Small intestine (tissue), 7 donors: ENCODE data around the gene AFF3. TPM values are rescaled to one million over a fixed set of nuclear protein-coding genes. Genes with fewer than 3 reads are reported as not detected.
"Not testable (repeated sequence)": the region's sequence is repeated elsewhere in the genome, so short reads cannot be mapped to it uniquely, and the experiment has no call there.

Source experiments
- DNase-seq, 2 donors: peaks; one replicate each; pipeline versions ENCODE4 v3.0.0 to v3.0.0-alpha.2; 2013
- FAIRE-seq: peaks from 2 replicates; lab custom pipeline; 2012; peaks lifted over from hg19 to GRCh38; lab: Jason Lieb, UNC
- H3K27ac ChIP-seq, 3 donors: one replicate each; pipeline ENCODE4 v1.5.1; 2013; ENCODE audit warnings: low read length in 2 of 3, mild to moderate bottlenecking in 2 of 3, control low read depth in 1 of 3, inconsistent platforms in 1 of 3, low read depth in 1 of 3, moderate library complexity in 1 of 3
- H3K27me3 ChIP-seq, 3 donors: one replicate each; pipeline ENCODE4 v1.6.1; 2013; ENCODE audit warnings: low read length in 3 of 3, inconsistent platforms in 1 of 3; ENCODE audit not compliant: control insufficient read depth in 3 of 3, insufficient read depth in 3 of 3
- H3K36me3 ChIP-seq, 3 donors: one replicate each; pipeline ENCODE4 v1.6.1; 2013; ENCODE audit warnings: low read length in 3 of 3, inconsistent platforms in 1 of 3, low read depth in 1 of 3, mild to moderate bottlenecking in 1 of 3, moderate library complexity in 1 of 3; ENCODE audit not compliant: control insufficient read depth in 3 of 3, insufficient read depth in 2 of 3
- H3K4me1 ChIP-seq, 3 donors: one replicate each; pipeline ENCODE4 v1.6.1; 2013; ENCODE audit warnings: low read length in 2 of 3, inconsistent platforms in 1 of 3, low read depth in 1 of 3, mild to moderate bottlenecking in 1 of 3, moderate library complexity in 1 of 3; ENCODE audit not compliant: control insufficient read depth in 3 of 3, insufficient read depth in 2 of 3
- H3K4me3 ChIP-seq, 3 donors: one replicate each; pipeline ENCODE4 v1.5.1; 2013; ENCODE audit warnings: low read length in 3 of 3, control low read depth in 1 of 3, inconsistent platforms in 1 of 3, low read depth in 1 of 3, mild to moderate bottlenecking in 1 of 3, moderate library complexity in 1 of 3
- H3K9me3 ChIP-seq, 2 donors: one replicate each; pipeline ENCODE4 v1.6.1; 2013; ENCODE audit warnings: low read depth in 1 of 2, low read length in 1 of 2; ENCODE audit not compliant: control insufficient read depth in 2 of 2, insufficient read depth in 1 of 2
- WGBS, 3 donors: extraction: QIAGEN DNeasy Blood & Tissue Kit; methylation state at CpG; one replicate each; pipeline ENCODE4 v1.1.7; 2013; 5-methylcytosine and 5-hydroxymethylcytosine counted together
- polyA plus RNA-seq, 4 donors: library from polyadenylated mRNA; stranded (reverse) in 3 of 4; unstranded in 1 of 4; fragments of 200-250 nt in 3 of 4; fragments of 120-200 nt in 1 of 4; gene quantifications; one replicate each; pipeline versions ENCODE4 v1.2.1 to v1.2.3, GENCODE V29; 2013
- donor health status: healthy with polysubstance abuse.
- donor health status: control.
- donor health status: control.
- donor health status: Bipolar disorder and iron deficiency.
- donor health status: healthy.

AFF3 gene
- polyA plus RNA-seq, 4 donors: 0.27 to 3.2 (median 0.92) TPM; not detected in 1

- H3K27ac ChIP-seq: no peak overlapping the region
- FAIRE-seq: no peak
- no peaks in the 10 kb centered on the region for H3K9me3 ChIP-seq
Measured at GRCh38 chr2:100163605-100164004, 21.2 kb upstream of the AFF3 start.

GRCh38 chr2:100161945-100162620 lies 19.7 kb upstream of the AFF3 start:
- Histone ChIP-seq H3K27ac (no peak overlapping the region), H3K9me3 (no peaks in the 10 kb centered on the region), H3K36me3 (no peaks in the 10 kb centered on the region), H3K27me3 (no peaks in the 10 kb centered on the region), H3K4me1 (no peaks in the 10 kb centered on the region), H3K4me3 (no peak overlapping the region)
- FAIRE-seq (no peak), DNase-seq (no peak)

More at GRCh38 chr2:100163605-100164004, 21.2 kb upstream of the AFF3 start:
- no peaks in the 10 kb centered on the region for H3K4me1 ChIP-seq
- H3K36me3 ChIP-seq: no peaks in the 10 kb centered on the region
- H3K27me3 ChIP-seq: no peaks in the 10 kb centered on the region
- DNase-seq: no peak
- H3K4me3 ChIP-seq: no peak overlapping the region

- no peak for DNase-seq
- Histone ChIP-seq H3K27me3 (no peaks in the 10 kb centered on the region), H3K9me3 (no peaks in the 10 kb centered on the region), H3K4me1 (no peaks in the 10 kb centered on the region), H3K4me3 (no peak overlapping the region), H3K27ac (no peak overlapping the region), H3K36me3 (no peaks in the 10 kb centered on the region)
- FAIRE-seq: no peak
- 94 to 98% (median 94%) methylated on average over 1 of the region's 1 CpG for WGBS, 3 donors
Measured at GRCh38 chr2:100160396-100160795, 18.0 kb upstream of the AFF3 start.

GRCh38 chr2:100151832-100152231 lies 9.4 kb upstream of the AFF3 start:
- not testable (repeated sequence) for H3K27me3 ChIP-seq, H3K36me3 ChIP-seq, H3K4me1 ChIP-seq, H3K9me3 ChIP-seq, H3K27ac ChIP-seq, FAIRE-seq, H3K4me3 ChIP-seq, DNase-seq
- WGBS, 3 donors: 89 to 94% (median 90%) methylated on average over 3 to 4 of the region's 4 CpGs

- Histone ChIP-seq H3K36me3 (no peaks in the 10 kb centered on the region), H3K27ac (no peak overlapping the region), H3K27me3 (no peaks in the 10 kb centered on the region), H3K9me3 (no peaks in the 10 kb centered on the region), H3K4me1 (no peaks in the 10 kb centered on the region), H3K4me3 (no peak overlapping the region)
- FAIRE-seq (no peak), DNase-seq (no peak)
- 67 to 72% (median 70%) methylated on average over 2 to 3 of the region's 3 CpGs for WGBS, 3 donors
Measured at GRCh38 chr2:100151310-100151709, 8.9 kb upstream of the AFF3 start.

- no peaks in the 10 kb centered on the region for H3K36me3 ChIP-seq
- H3K4me3 ChIP-seq: no peak overlapping the region
- H3K27ac ChIP-seq: no peak overlapping the region
- no peaks in the 10 kb centered on the region for H3K4me1 ChIP-seq
- WGBS, 3 donors: 83 to 87% (median 86%) methylated on average over 4 of the region's 4 CpGs
- no peaks in the 10 kb centered on the region for H3K27me3 ChIP-seq
- no peak for FAIRE-seq
- DNase-seq: no peak
- no peaks in the 10 kb centered on the region for H3K9me3 ChIP-seq
Measured at GRCh38 chr2:100148883-100149282, 6.5 kb upstream of the AFF3 start.

GRCh38 chr2:100146657-100146960 lies 4.2 kb upstream of the AFF3 start:
- no peaks in the 10 kb centered on the region for H3K27me3 ChIP-seq
- H3K9me3 ChIP-seq: no peaks in the 10 kb centered on the region
- H3K36me3 ChIP-seq: no peaks in the 10 kb centered on the region
- H3K4me1 ChIP-seq: no peaks in the 10 kb centered on the region
- H3K4me3 ChIP-seq: no peak overlapping the region
- no peak overlapping the region for H3K27ac ChIP-seq
- FAIRE-seq: no peak
- no peak for DNase-seq
- 75 to 85% (median 80%) methylated on average over 2 of the region's 2 CpGs for WGBS, 3 donors

GRCh38 chr2:100145893-100146656 lies 3.7 kb upstream of the AFF3 start:
- no peaks in the 10 kb centered on the region for H3K27me3 ChIP-seq
- H3K4me3 ChIP-seq: no peak overlapping the region
- H3K4me1 ChIP-seq: no peaks in the 10 kb centered on the region
- H3K36me3 ChIP-seq: no peaks in the 10 kb centered on the region
- WGBS, 3 donors: 85 to 91% (median 90%) methylated on average over 11 of the region's 11 CpGs
- DNase-seq (no peak), FAIRE-seq (no peak)
- no peak overlapping the region for H3K27ac ChIP-seq
- no peaks in the 10 kb centered on the region for H3K9me3 ChIP-seq
